Keratinocyte (primary cell): ENCODE measurements around the gene WASHC1. TPM values are rescaled to one million over a fixed set of nuclear protein-coding genes. Genes with fewer than 3 reads are reported as not detected.
"Not testable (repeated sequence)": the region's sequence is repeated elsewhere in the genome, so short reads cannot be mapped to it uniquely, and the experiment has no call there.

Experiments used
- DNase-seq: peaks from one replicate; pipeline ENCODE4 v3.0.0-alpha.2; 2011; ENCODE audit warnings: low read depth, missing footprints, low spot score
- FAIRE-seq: peaks from 2 replicates; lab custom pipeline; 2011; peaks lifted over from hg19 to GRCh38; lab: Jason Lieb, UNC
- H2AFZ ChIP-seq: 2 replicates; pipeline ENCODE4 v1.6.0; 2012; ENCODE audit warnings: low read length, control low read depth, inconsistent platforms; ENCODE audit not compliant: control insufficient read depth
- H3K27ac ChIP-seq: 2 replicates; pipeline ENCODE4 v1.5.1; 2011; ENCODE audit warnings: low read length; ENCODE audit not compliant: control insufficient read depth, insufficient read depth
- H3K27me3 ChIP-seq: 3 replicates; pipeline ENCODE4 v1.6.0; 2011; ENCODE audit warnings: low read length; ENCODE audit not compliant: control insufficient read depth, insufficient read depth; ENCODE audit errors: extremely low read depth
- H3K36me3 ChIP-seq, 2 experiments: 2 replicates in 1 of 2; 3 replicates in 1 of 2; pipeline ENCODE4 v1.5.1; 2011; ENCODE audit warnings: low read length in 2 of 2, mild to moderate bottlenecking in 1 of 2; ENCODE audit not compliant: control insufficient read depth in 2 of 2, insufficient read depth in 2 of 2; ENCODE audit errors: extremely low read depth in 1 of 2
- H3K4me1 ChIP-seq: 3 replicates; pipeline ENCODE4 v1.5.1; 2011; ENCODE audit warnings: low read length; ENCODE audit not compliant: control insufficient read depth, insufficient read depth; ENCODE audit errors: extremely low read depth
- H3K4me2 ChIP-seq: 3 replicates; pipeline ENCODE4 v1.6.0; 2011; ENCODE audit warnings: low read depth, low read length; ENCODE audit not compliant: control insufficient read depth, insufficient read depth; ENCODE audit errors: extremely low read depth
- H3K4me3 ChIP-seq, 3 experiments: fragments of 200-600 bp in 1 of 3; sonication (generic) in 1 of 3; 2 replicates in 2 of 3; 3 replicates in 1 of 3; pipeline ENCODE4 v1.5.1; 2011 to 2016; ENCODE audit warnings: low read length in 3 of 3, mild to moderate bottlenecking in 3 of 3, control low read depth in 2 of 3, inconsistent platforms in 1 of 3, low read depth in 1 of 3, mixed read lengths in 1 of 3, mixed run types in 1 of 3, moderate library complexity in 1 of 3; ENCODE audit not compliant: control insufficient read depth in 2 of 3, insufficient read depth in 2 of 3; ENCODE audit errors: extremely low read depth in 1 of 3
- H3K79me2 ChIP-seq: 2 replicates; pipeline ENCODE4 v1.6.0; 2012; ENCODE audit warnings: low read length; ENCODE audit not compliant: control insufficient read depth, insufficient read depth
- H3K9ac ChIP-seq: 3 replicates; pipeline ENCODE4 v1.6.0; 2011; ENCODE audit warnings: low read length; ENCODE audit not compliant: control insufficient read depth, insufficient read depth; ENCODE audit errors: extremely low read depth
- H3K9me1 ChIP-seq: 3 replicates; pipeline ENCODE4 v1.6.0; 2011; ENCODE audit warnings: low read length; ENCODE audit not compliant: control insufficient read depth, insufficient read depth; ENCODE audit errors: extremely low read depth
- H3K9me3 ChIP-seq: 2 replicates; pipeline ENCODE4 v1.5.1; 2012; ENCODE audit warnings: low read depth, low read length; ENCODE audit not compliant: control insufficient read depth
- H4K20me1 ChIP-seq: 3 replicates; pipeline ENCODE4 v1.6.0; 2011; ENCODE audit warnings: low read length; ENCODE audit not compliant: control insufficient read depth, insufficient read depth; ENCODE audit errors: extremely low read depth
- dilution Hi-C: fragments of 300-500 bp; cut with MboI; formaldehyde crosslinking; loops from one replicate; pipeline ENCODE4 v1.7.0; 2020; ENCODE audit warnings: low sequenced_read_pairs; ENCODE audit not compliant: extremely low pct_ligation_motif_present
- polyA plus RNA-seq, 5 experiments: library from polyadenylated mRNA; depleted of rRNA in 3 of 5; stranded (reverse) in 3 of 5; stranded (forward) in 1 of 5; unstranded in 1 of 5; fragments of >200 nt; gene quantifications; 1 replicate in 1 of 5; 2 replicates in 3 of 5; 3 replicates in 1 of 5; pipeline versions ENCODE4 v1.2.1 to v1.2.3, GENCODE V29; 2011 to 2012; ENCODE audit warnings: missing spikeins in 2 of 5, low read depth in 1 of 5, low replicate concordance in 1 of 5

Gene WASHC1
- polyA plus RNA-seq, 1 donor (not counting 4 experiments of a cell fraction or from before 2014, with no cell fraction given): 7.7 TPM

DNA sequence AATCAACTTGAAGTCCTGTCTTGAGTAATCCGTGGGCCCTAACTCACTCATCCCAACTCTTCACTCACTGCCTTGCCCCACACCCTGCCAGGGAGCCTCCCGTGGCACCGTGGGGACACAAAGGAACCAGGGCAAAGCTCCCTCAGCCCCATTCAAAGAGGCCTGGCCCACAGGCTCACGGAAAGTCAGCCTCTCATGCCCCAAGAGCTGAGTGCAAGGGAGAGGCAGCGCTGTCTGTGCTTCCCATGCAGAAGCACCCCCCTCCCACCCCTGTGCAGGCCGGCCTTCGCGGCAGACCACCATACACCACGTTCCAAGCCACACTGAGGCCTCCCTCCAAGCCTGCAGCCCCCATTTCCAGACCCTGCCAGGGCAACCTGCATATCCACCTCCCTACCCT lies 7.6 kb downstream of the WASHC1 start:
- H3K36me3 ChIP-seq, H3K4me1 ChIP-seq, H3K79me2 ChIP-seq, H3K27me3 ChIP-seq, H3K9ac ChIP-seq, H3K9me1 ChIP-seq, H3K27ac ChIP-seq, H4K20me1 ChIP-seq, FAIRE-seq, dilution Hi-C loops, H2AFZ ChIP-seq, H3K9me3 ChIP-seq, H3K4me3 ChIP-seq, H3K4me2 ChIP-seq, DNase-seq: not testable (repeated sequence)

DNA sequence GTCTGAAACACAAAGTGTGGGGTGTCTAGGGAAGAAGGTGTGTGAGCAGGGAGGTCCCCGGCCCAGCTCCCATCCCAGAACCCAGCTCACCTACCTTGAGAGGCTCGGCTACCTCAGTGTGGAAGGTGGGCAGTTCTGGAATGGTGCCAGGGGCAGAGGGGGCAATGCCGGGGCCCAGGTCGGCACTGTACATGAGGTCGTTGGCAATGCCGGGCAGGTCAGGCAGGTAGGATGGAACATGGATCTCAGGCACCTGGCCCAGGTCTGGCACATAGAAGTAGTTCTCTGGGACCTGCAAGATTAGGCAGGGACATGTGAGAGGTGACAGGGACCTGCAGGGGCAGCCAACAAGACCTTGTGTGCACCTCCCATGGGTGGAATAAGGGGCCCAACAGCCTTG lies 12.4 kb downstream of the WASHC1 start:
- FAIRE-seq: not testable (repeated sequence)

DNA sequence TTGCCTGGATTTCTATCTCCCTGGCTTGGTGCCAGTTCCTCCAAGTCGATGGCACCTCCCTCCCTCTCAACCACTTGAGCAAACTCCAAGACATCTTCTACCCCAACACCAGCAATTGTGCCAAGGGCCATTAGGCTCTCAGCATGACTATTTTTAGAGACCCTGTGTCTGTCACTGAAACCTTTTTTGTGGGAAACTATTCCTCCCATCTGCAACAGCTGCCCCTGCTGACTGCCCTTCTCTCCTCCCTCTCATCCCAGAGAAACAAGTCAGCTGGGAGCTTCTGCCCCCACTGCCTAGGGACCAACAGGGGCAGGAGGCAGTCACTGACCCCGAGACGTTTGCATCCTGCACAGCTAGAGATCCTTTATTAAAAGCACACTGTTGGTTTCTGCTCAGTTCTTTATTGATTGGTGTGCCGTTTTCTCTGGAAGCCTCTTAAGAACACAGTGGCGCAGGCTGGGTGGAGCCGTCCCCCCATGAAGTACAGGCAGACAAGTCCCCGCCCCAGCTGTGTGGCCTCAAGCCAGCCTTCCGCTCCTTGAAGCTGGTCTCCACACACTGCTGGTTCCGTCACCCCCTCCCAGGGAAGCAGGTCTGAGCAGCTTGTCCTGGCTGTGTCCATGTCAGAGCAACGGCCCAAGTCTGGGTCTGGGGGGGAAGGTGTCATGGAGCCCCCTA lies 15.0 kb downstream of the WASHC1 start:
- H3K27me3 ChIP-seq, H3K4me1 ChIP-seq, H3K9me1 ChIP-seq, dilution Hi-C loops, H3K4me2 ChIP-seq, H3K4me3 ChIP-seq, FAIRE-seq, H4K20me1 ChIP-seq, H3K27ac ChIP-seq, H2AFZ ChIP-seq, H3K79me2 ChIP-seq, H3K9ac ChIP-seq, H3K36me3 ChIP-seq, H3K9me3 ChIP-seq, DNase-seq: not testable (repeated sequence)

More for the DNA sequence above, 12.4 kb downstream of the WASHC1 start:
- H3K27ac ChIP-seq, dilution Hi-C loops, H2AFZ ChIP-seq, H3K4me3 ChIP-seq, H3K9me1 ChIP-seq, H3K36me3 ChIP-seq, H3K4me2 ChIP-seq, DNase-seq, H3K4me1 ChIP-seq, H3K9me3 ChIP-seq, H4K20me1 ChIP-seq, H3K27me3 ChIP-seq, H3K9ac ChIP-seq, H3K79me2 ChIP-seq: not testable (repeated sequence)
